HCT116 (cell line): ENCODE data around the gene S100Z. TPM values are rescaled to one million over a fixed set of nuclear protein-coding genes. Genes with fewer than 3 reads are reported as not detected.

ENCODE experiments used
- ATAC-seq: fragments of 200-7000 bp; cut with Tn5 transposase; 2 replicates; pipeline ENCODE4 v1.9.1; 2020; ENCODE audit warnings: mild to moderate bottlenecking, moderate library complexity
- BruUV-seq: library from RNA; stranded (reverse); fragments of 400-500 nt; replicated peaks from 2 replicates; lab custom pipeline; 2021; lab: Mats Ljungman, UMichigan
- CTCF ChIA-PET: fragments of 300-600 bp; sonication (Branson Sonifier 250); formaldehyde crosslinking; loops from one replicate; lab custom pipeline; 2021; ENCODE audit warnings: antibody characterized with exemption; lab: Charles Lee
- POLR2A ChIA-PET: fragments of 300-600, 350-600 bp; sonication (Branson Sonifier 250); formaldehyde crosslinking; loops from one replicate; lab custom pipeline; 2021; ENCODE audit warnings: antibody characterized with exemption; lab: Charles Lee
- RAD21 ChIA-PET, 2 experiments: fragments of 300-600 bp; sonication (Branson Sonifier 250); formaldehyde crosslinking; loops; one replicate each; lab custom pipeline; 2023; ENCODE audit warnings: low total read pairs in 2 of 2; ENCODE audit not compliant: uncharacterized antibody in 2 of 2, unreplicated experiment in 2 of 2, low non-redundant PET in 1 of 2; lab: Charles Lee
- DNase-seq: peaks from one replicate; pipeline ENCODE4 v3.0.0-alpha.2; 2010; ENCODE audit warnings: low read depth, low spot score
- H2AFZ ChIP-seq: fragments of 200-600 bp; shearing (Covaris generic), sonication (generic); 2 replicates; pipeline ENCODE4 v1.6.1; 2017; ENCODE audit warnings: low read depth, mixed run types, mixed read lengths, antibody characterized with exemption, low read length; ENCODE audit not compliant: poor library complexity, severe bottlenecking
- H3K27ac ChIP-seq: 2 replicates; pipeline ENCODE4 v1.5.1; 2012; ENCODE audit warnings: low read depth, low read length
- H3K27me3 ChIP-seq: fragments of 200-600 bp; sonication (generic); 2 replicates; pipeline ENCODE4 v1.6.1; 2016; ENCODE audit warnings: mixed run types, low read length, mixed read lengths; ENCODE audit not compliant: insufficient read depth
- H3K36me3 ChIP-seq, 2 experiments: fragments of 200-500 bp in 1 of 2; fragments of 200-600 bp in 1 of 2; sonication (Bioruptor generic) in 1 of 2; sonication (generic) in 1 of 2; 2 replicates each; pipeline versions ENCODE4 v1.5.1 to v1.6.1; 2014 to 2016; ENCODE audit warnings: low read length in 2 of 2, inconsistent platforms in 1 of 2, mixed read lengths in 1 of 2, mixed run types in 1 of 2; ENCODE audit not compliant: insufficient read depth in 2 of 2, control insufficient read depth in 1 of 2
- H3K4me1 ChIP-seq, 2 experiments: fragments of 200-600 bp in 1 of 2; sonication (generic) in 1 of 2; 2 replicates each; pipeline versions ENCODE4 v1.5.1 to v1.6.1; 2012 to 2017; ENCODE audit warnings: low read length in 2 of 2, inconsistent platforms in 1 of 2, mild to moderate bottlenecking in 1 of 2, mixed read lengths in 1 of 2, mixed run types in 1 of 2, moderate library complexity in 1 of 2; ENCODE audit not compliant: insufficient read depth in 2 of 2, control insufficient read depth in 1 of 2
- H3K4me2 ChIP-seq: fragments of 200-600 bp; sonication (generic); 2 replicates; pipeline ENCODE4 v1.6.1; 2017; ENCODE audit warnings: mixed run types, low read length, mixed read lengths
- H3K4me3 ChIP-seq, 2 experiments: fragments of 200-600 bp in 1 of 2; sonication (generic) in 1 of 2; replicated peaks in 1 of 2; 2 replicates each; pipeline ENCODE4 v1.5.1; 2011 to 2016; ENCODE audit warnings: low read length in 2 of 2, control low read depth in 1 of 2, low read depth in 1 of 2, mild to moderate bottlenecking in 1 of 2, mixed read lengths in 1 of 2, mixed run types in 1 of 2
- H3K79me2 ChIP-seq: fragments of 200-600 bp; sonication (generic); 2 replicates; pipeline ENCODE4 v1.6.1; 2017; ENCODE audit warnings: mild to moderate bottlenecking, mixed run types, low read length, moderate library complexity, mixed read lengths; ENCODE audit not compliant: insufficient read depth
- H3K9ac ChIP-seq: fragments of 200-600 bp; sonication (generic); 2 replicates; pipeline ENCODE4 v1.6.1; 2016; ENCODE audit warnings: low read length, mixed read lengths
- H3K9me2 ChIP-seq: fragments of 200-600 bp; sonication (generic), shearing (Covaris generic); 2 replicates; pipeline ENCODE4 v1.6.1; 2017; ENCODE audit warnings: mixed run types, mild to moderate bottlenecking, moderate library complexity; ENCODE audit not compliant: insufficient read depth
- H3K9me3 ChIP-seq, 2 experiments: fragments of 200-500 bp in 1 of 2; fragments of 200-600 bp in 1 of 2; sonication (Bioruptor generic) in 1 of 2; sonication (generic) in 1 of 2; 2 replicates each; pipeline ENCODE4 v1.6.1; 2014 to 2017; ENCODE audit warnings: low read length in 2 of 2, mixed read lengths in 2 of 2, inconsistent platforms in 1 of 2, low read depth in 1 of 2, mild to moderate bottlenecking in 1 of 2, mixed run types in 1 of 2, moderate library complexity in 1 of 2; ENCODE audit not compliant: control insufficient read depth in 1 of 2, insufficient read depth in 1 of 2
- H4K20me1 ChIP-seq: fragments of 200-600 bp; sonication (generic), shearing (Covaris generic); 2 replicates; pipeline ENCODE4 v1.6.1; 2017; ENCODE audit warnings: mixed run types, mild to moderate bottlenecking, moderate library complexity; ENCODE audit not compliant: insufficient read depth
- CEBPB ChIP-seq: IDR thresholded peaks from 2 replicates; pipeline ENCODE4 v1.6.1; 2012; ENCODE audit warnings: low read depth
- EGR1 ChIP-seq: IDR thresholded peaks from 2 replicates; pipeline ENCODE4 v1.6.1; 2012; ENCODE audit warnings: low read depth
- ELF1 ChIP-seq: IDR thresholded peaks from 2 replicates; pipeline ENCODE4 v1.6.1; 2012; ENCODE audit warnings: low read depth, borderline replicate concordance
- EZH2 ChIP-seq: fragments of 200-600 bp; sonication (generic); IDR thresholded peaks from 2 replicates; pipeline ENCODE4 v1.6.1; 2017; ENCODE audit warnings: antibody characterized with exemption, mixed run types
- EZH2phosphoT487 ChIP-seq: fragments of 200-600 bp; IDR thresholded peaks from 2 replicates; pipeline ENCODE4 v1.6.1; 2018; ENCODE audit warnings: antibody characterized with exemption, borderline replicate concordance
- POLR2A ChIP-seq: IDR thresholded peaks from 2 replicates; pipeline ENCODE4 v1.7.0; 2011; ENCODE audit warnings: borderline replicate concordance; ENCODE audit not compliant: insufficient read depth, insufficient read length; ENCODE audit errors: extremely low read depth
- POLR2AphosphoS5 ChIP-seq: IDR thresholded peaks from 2 replicates; pipeline ENCODE4 v1.6.1; 2011; ENCODE audit warnings: mild to moderate bottlenecking, low read depth, low read length, moderate library complexity
- RAD21 ChIP-seq: IDR thresholded peaks from 2 replicates; pipeline ENCODE4 v1.6.1; 2012; ENCODE audit warnings: low read depth, mild to moderate bottlenecking
- SIN3A ChIP-seq: IDR thresholded peaks from 2 replicates; pipeline ENCODE4 v1.6.1; 2012; ENCODE audit warnings: low read depth
- SP1 ChIP-seq: IDR thresholded peaks from 2 replicates; pipeline ENCODE4 v1.6.1; 2012; ENCODE audit warnings: low read depth
- TCF7L2 ChIP-seq: IDR thresholded peaks from 2 replicates; pipeline ENCODE4 v1.7.0; 2011; ENCODE audit warnings: borderline replicate concordance, inconsistent platforms; ENCODE audit not compliant: insufficient read depth, insufficient read length; ENCODE audit errors: extremely low read depth
- ZFX ChIP-seq: fragments of 450-650 bp; IDR thresholded peaks from 2 replicates; pipeline ENCODE4 v1.6.1; 2017
- intact Hi-C: fragments of 100-400 bp; cut with micrococcal nuclease; formaldehyde crosslinking; loops from 2 replicates; pipeline ENCODE4 v1.10.0; 2022
- total RNA-seq: library from RNA; stranded (reverse); gene quantifications from one replicate; pipeline ENCODE4 v1.2.1, GENCODE V29; 2021; ENCODE audit not compliant: unreplicated experiment
- TF ChIP-seq, protein P1 (sequence below): IDR thresholded peaks from 2 replicates; pipeline ENCODE4 v1.6.1; 2012; ENCODE audit warnings: low read depth
- TF ChIP-seq, protein P2 (sequence below): IDR thresholded peaks from 2 replicates; pipeline ENCODE4 v1.6.1; 2012

The S100Z gene
- total RNA-seq, 1 experiment from 2014 or later, result not detected

DNA sequence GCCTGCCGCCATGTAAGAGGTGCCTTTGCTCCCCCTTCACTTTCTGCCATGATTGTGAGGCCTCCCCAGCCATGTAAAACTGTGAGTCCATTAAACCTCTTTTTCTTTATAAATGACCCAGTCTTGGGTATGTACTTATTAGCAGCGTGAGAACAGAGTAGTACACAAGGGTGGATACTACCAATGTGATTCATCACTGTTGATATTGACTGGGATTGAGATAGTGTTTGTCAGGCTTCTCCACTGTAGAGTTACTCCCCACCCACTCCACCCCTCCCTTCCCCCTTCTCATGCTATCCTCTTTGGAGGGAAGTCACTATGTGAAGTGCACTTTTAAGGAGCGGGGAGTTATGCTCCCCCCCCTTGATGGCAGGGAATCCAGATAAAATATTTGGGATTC is 91.6 kb downstream of the S100Z start:
- ChIA-PET CTCF (no interaction called here), RAD21 (no interaction called here), POLR2A (no interaction called here)
- no peak overlapping the region for H3K4me2 ChIP-seq
- H3K36me3 ChIP-seq, result no peaks in the 10 kb centered on the region
- no peaks in the 10 kb centered on the region for H3K9me2 ChIP-seq
- BruUV-seq, result no TSS peak
- intact Hi-C loops, result no loop called here
- TF ChIP-seq RAD21 (no peak), SP1 (no peak), EZH2 (no peak), EZH2phosphoT487 (no peak), POLR2A (no peak)
- no peak for DNase-seq
- no peaks in the 10 kb centered on the region for H4K20me1 ChIP-seq
- no peak overlapping the region for H3K4me3 ChIP-seq
- H3K27me3 ChIP-seq, result no peaks in the 10 kb centered on the region
- no peak overlapping the region for H2AFZ ChIP-seq
- H3K27ac ChIP-seq, result no peak overlapping the region
- H3K4me1 ChIP-seq, result no peaks in the 10 kb centered on the region
- ATAC-seq, result no peak
- no peaks in the 10 kb centered on the region for H3K79me2 ChIP-seq
- no peak overlapping the region for H3K9ac ChIP-seq
- no peaks in the 10 kb centered on the region for H3K9me3 ChIP-seq

DNA sequence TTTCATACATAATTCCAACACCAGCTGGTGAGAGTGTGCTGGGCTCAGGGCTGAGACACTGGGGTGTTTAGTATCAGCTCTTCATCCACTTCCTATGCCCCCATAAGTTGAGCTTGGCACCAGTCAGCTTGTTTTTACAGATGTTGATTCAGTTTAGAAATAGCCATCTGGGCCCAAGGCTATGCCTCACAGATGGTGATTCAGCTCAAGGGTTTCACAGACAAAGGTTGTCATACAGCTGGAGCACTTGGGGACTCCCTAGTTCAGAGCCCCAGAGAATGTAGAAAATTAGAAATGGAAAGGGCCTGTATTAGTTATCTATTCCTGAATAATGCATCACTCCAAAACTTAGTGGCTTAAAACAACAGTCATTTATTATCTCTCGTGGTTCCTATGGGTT is 92.8 kb downstream of the S100Z start:
- ChIA-PET RAD21 (no interaction called here), CTCF (no interaction called here), POLR2A (no interaction called here)
- ATAC-seq (no peak), DNase-seq (no peak)
- no peaks in the 10 kb centered on the region for H3K27me3 ChIP-seq
- H3K79me2 ChIP-seq, result no peaks in the 10 kb centered on the region
- BruUV-seq, result no TSS peak
- H3K27ac ChIP-seq, result no peak overlapping the region
- H3K4me3 ChIP-seq, result no peak overlapping the region
- no peak for TF ChIP-seq ELF1
- TF ChIP-seq, protein P1, sequence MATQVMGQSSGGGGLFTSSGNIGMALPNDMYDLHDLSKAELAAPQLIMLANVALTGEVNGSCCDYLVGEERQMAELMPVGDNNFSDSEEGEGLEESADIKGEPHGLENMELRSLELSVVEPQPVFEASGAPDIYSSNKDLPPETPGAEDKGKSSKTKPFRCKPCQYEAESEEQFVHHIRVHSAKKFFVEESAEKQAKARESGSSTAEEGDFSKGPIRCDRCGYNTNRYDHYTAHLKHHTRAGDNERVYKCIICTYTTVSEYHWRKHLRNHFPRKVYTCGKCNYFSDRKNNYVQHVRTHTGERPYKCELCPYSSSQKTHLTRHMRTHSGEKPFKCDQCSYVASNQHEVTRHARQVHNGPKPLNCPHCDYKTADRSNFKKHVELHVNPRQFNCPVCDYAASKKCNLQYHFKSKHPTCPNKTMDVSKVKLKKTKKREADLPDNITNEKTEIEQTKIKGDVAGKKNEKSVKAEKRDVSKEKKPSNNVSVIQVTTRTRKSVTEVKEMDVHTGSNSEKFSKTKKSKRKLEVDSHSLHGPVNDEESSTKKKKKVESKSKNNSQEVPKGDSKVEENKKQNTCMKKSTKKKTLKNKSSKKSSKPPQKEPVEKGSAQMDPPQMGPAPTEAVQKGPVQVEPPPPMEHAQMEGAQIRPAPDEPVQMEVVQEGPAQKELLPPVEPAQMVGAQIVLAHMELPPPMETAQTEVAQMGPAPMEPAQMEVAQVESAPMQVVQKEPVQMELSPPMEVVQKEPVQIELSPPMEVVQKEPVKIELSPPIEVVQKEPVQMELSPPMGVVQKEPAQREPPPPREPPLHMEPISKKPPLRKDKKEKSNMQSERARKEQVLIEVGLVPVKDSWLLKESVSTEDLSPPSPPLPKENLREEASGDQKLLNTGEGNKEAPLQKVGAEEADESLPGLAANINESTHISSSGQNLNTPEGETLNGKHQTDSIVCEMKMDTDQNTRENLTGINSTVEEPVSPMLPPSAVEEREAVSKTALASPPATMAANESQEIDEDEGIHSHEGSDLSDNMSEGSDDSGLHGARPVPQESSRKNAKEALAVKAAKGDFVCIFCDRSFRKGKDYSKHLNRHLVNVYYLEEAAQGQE, result no peak
- TF ChIP-seq TCF7L2, result no peak
- no peak for TF ChIP-seq EZH2phosphoT487
- TF ChIP-seq CEBPB, result no peak
- no peak for TF ChIP-seq SIN3A
- TF ChIP-seq POLR2AphosphoS5, result no peak
- TF ChIP-seq ZFX, result no peak
- TF ChIP-seq, protein P2, sequence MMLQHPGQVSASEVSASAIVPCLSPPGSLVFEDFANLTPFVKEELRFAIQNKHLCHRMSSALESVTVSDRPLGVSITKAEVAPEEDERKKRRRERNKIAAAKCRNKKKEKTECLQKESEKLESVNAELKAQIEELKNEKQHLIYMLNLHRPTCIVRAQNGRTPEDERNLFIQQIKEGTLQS, result no peak
- no peak for TF ChIP-seq EZH2
- TF ChIP-seq EGR1, result no peak
- H3K9me3 ChIP-seq, result no peaks in the 10 kb centered on the region
- H3K9ac ChIP-seq, result no peak overlapping the region
- no peaks in the 10 kb centered on the region for H3K9me2 ChIP-seq
- no peak overlapping the region for H3K4me2 ChIP-seq
- H3K36me3 ChIP-seq, result no peaks in the 10 kb centered on the region
- H4K20me1 ChIP-seq, result no peaks in the 10 kb centered on the region
- H2AFZ ChIP-seq, result no peak overlapping the region
- no peaks in the 10 kb centered on the region for H3K4me1 ChIP-seq
- intact Hi-C loops, result no loop called here
